Upper lobe of left lung (tissue), 6 donors: ENCODE results near the gene AFG3L2. TPM values are rescaled to one million over a fixed set of nuclear protein-coding genes. Genes with fewer than 3 reads are reported as not detected.

ENCODE experiments used
- ATAC-seq, 2 donors: fragments of 200-7000 bp; cut with Tn5 transposase; one replicate each; pipeline ENCODE4 v1.9.1; 2022; ENCODE audit warnings: mild to moderate bottlenecking in 2 of 2, moderate library complexity in 2 of 2; ENCODE audit not compliant: low FRiP score in 2 of 2
- DNase-seq, 2 donors: peaks; one replicate each; pipeline ENCODE4 v3.0.0-alpha.2; 2019 to 2020
- H3K27ac ChIP-seq, 4 donors: fragments of 200-600 bp; sonication (generic); one replicate each; pipeline ENCODE4 v1.5.1; 2016 to 2019
- H3K27me3 ChIP-seq, 4 donors: fragments of 200-600 bp; sonication (generic); one replicate each; pipeline ENCODE4 v1.5.1; 2017 to 2019
- H3K36me3 ChIP-seq, 4 donors: fragments of 200-600 bp; sonication (generic); one replicate each; pipeline ENCODE4 v1.5.1; 2016 to 2019
- H3K4me1 ChIP-seq, 4 donors: fragments of 200-600 bp; sonication (generic); one replicate each; pipeline ENCODE4 v1.5.1; 2018 to 2019
- H3K4me3 ChIP-seq, 4 donors: fragments of 200-600 bp; sonication (generic); one replicate each; pipeline ENCODE4 v1.5.1; 2017 to 2019; ENCODE audit warnings: mild to moderate bottlenecking in 2 of 4, moderate library complexity in 1 of 4
- H3K9me3 ChIP-seq, 4 donors: fragments of 200-600 bp; sonication (generic); one replicate each; pipeline ENCODE4 v1.5.1; 2018 to 2019
- EP300 ChIP-seq, 4 donors: sonication (generic); formaldehyde crosslinking; IDR thresholded peaks; one replicate each; pipeline ENCODE4 v1.5.1; 2017; ENCODE audit warnings: antibody characterized with exemption in 4 of 4, control low read depth in 2 of 4
- POLR2A ChIP-seq, 4 donors: fragments of 450-650 bp; IDR thresholded peaks; one replicate each; pipeline ENCODE4 v1.5.1; 2016 to 2017; ENCODE audit warnings: antibody characterized with exemption in 4 of 4, mild to moderate bottlenecking in 2 of 4
- POLR2AphosphoS5 ChIP-seq, 2 donors: sonication (generic); formaldehyde crosslinking; IDR thresholded peaks; one replicate each; pipeline ENCODE4 v1.5.1; 2017; ENCODE audit warnings: antibody characterized with exemption in 2 of 2
- WGBS, 2 donors: methylation state at CpG; one replicate each; pipeline ENCODE4 v1.1.5; 2017 to 2018; 5-methylcytosine and 5-hydroxymethylcytosine counted together
- total RNA-seq, 6 donors: library from RNA; depleted of rRNA in 4 of 6; stranded (reverse); fragments of >200 nt in 4 of 6; gene quantifications; one replicate each; pipeline versions ENCODE4 v1.1.0 to v1.2.1, GENCODE V29; 2016 to 2021
- TF ChIP-seq, protein P1 (sequence below), 6 experiments: fragments of 450-650 bp in 4 of 6; fragments of 200-600 bp in 2 of 6; sonication (generic) in 2 of 6; IDR thresholded peaks; one replicate each; pipeline ENCODE4 v1.5.1; 2016 to 2019; ENCODE audit warnings: antibody characterized with exemption in 6 of 6
- donor health status: DM: no; HTN: no; CAD: no; lungs with moderate emphysema.
- donor health status: DM: no; HTN: yes; CAD: no; lungs with severe emphysema.

Gene AFG3L2
- total RNA-seq, 6 donors from 2014 or later = 31.3 to 55.6 (median 38.3) TPM

DNA sequence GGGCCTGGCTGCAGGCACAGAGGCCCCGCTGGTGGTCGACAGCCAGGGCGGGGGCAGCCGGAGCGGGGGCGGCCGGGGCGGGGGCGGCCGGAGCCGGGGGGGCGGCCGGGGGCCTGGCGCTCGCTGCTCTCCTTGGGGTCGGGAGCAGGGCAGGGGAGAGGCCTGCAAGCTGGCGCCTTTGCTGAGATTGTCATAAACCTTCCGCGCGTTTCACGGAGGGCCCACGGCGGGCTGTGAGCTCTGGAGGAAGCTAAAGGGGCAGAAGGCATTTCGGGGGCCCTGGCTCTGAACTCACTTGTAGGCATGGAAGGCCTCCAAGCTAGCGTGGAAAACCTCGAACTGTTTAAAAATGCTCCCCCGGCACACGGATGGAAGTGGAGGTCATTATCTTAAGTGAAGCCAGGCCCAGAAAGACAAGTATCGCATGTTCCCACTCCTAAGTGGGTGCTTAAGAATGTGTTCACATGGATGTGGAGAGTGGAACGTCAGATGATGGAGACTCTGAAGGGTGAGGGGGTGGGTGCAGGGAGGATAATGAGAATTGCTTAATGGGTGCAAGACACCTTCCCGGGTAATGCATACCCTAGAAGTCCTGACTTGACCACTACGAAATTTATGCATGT, 31.3 kb upstream of the AFG3L2 start:
- Histone ChIP-seq H3K27me3 (no peaks in the 10 kb centered on the region), H3K27ac (peak overlapping the region; percentile 78 to 92 (median 82)), H3K4me1 (peaks cover 13 to 38% (median 20%) of the 10 kb centered on the region in 4 donors), H3K4me3 (peak overlapping the region; percentile 12 to 76 (median 65)), H3K9me3 (no peaks in the 10 kb centered on the region), H3K36me3 (no peaks in the 10 kb centered on the region)
- no peak for TF ChIP-seq POLR2AphosphoS5 (IDR thresholded peaks at IDR 0.05)
- TF ChIP-seq, protein P1, sequence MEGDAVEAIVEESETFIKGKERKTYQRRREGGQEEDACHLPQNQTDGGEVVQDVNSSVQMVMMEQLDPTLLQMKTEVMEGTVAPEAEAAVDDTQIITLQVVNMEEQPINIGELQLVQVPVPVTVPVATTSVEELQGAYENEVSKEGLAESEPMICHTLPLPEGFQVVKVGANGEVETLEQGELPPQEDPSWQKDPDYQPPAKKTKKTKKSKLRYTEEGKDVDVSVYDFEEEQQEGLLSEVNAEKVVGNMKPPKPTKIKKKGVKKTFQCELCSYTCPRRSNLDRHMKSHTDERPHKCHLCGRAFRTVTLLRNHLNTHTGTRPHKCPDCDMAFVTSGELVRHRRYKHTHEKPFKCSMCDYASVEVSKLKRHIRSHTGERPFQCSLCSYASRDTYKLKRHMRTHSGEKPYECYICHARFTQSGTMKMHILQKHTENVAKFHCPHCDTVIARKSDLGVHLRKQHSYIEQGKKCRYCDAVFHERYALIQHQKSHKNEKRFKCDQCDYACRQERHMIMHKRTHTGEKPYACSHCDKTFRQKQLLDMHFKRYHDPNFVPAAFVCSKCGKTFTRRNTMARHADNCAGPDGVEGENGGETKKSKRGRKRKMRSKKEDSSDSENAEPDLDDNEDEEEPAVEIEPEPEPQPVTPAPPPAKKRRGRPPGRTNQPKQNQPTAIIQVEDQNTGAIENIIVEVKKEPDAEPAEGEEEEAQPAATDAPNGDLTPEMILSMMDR (IDR thresholded peaks at IDR 0.05) = no peak
- no peak for TF ChIP-seq EP300 (IDR thresholded peaks at IDR 0.05)
- no peak for TF ChIP-seq POLR2A (IDR thresholded peaks at IDR 0.05)
- WGBS, 2 donors = 18 to 21% methylated on average over 13 to 17 of the region's 32 CpGs
- ATAC-seq (peak; percentile 6 to 13), DNase-seq (peak in 1 of 2 donors; percentile 36)

DNA sequence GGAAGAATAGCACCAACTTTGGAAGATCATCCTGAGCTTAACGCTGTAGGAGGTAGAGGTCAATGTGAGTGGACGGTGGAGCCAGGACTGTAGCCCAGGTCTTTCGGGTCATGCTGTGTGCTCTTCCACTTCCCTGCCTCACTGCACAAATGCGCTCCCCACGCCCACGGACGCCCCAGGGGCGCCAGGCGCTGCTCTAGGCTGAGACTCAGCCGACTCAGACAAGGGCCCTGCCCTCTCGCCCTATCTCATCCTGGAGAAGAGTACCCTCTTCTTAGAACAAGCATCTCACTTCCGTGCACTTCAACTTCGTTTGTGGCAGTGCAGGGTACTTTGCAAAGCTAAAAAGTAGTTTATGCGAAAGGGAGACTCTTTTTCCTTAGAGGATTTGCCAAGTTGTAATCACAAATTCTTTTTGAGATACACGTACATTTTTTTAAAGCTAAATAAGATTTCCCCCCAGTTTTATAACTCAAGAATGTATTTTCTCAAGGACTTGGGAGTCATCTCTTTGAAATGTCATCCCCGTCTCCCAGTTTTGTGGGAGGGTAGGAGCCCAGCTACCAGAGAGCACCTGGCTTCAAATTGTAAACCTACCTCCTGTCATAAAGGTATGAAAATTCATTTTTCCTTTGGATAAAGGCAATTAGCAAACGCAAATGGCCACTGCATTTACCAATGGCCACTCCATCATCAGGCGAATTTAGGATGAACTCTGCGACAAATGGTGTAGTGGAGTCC, 29.5 kb upstream of the AFG3L2 start:
- ATAC-seq = no peak

DNA sequence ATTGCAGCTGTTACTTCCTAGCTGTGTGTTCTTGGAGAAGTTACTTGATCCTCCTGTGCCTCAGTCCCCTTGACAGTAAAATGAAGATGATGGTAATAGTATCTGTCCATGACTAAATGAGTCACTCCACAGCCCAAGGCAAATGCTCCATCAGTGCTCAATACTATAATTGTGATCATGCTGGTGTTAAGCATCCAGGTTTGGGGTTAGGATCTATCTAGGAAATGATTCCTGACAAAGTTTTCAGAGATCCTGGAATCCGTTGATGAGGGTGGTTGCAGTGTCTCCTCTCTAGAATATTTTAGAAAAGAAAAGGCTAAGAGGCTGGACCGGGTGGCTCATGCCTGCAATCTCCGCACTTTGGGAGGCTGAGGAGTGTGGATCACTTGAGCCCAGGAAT, 28.0 kb upstream of the AFG3L2 start:
- TF ChIP-seq, protein P1 (IDR thresholded peaks at IDR 0.05) = no peak
- TF ChIP-seq POLR2A (IDR thresholded peaks at IDR 0.05) = no peak
- TF ChIP-seq EP300 (IDR thresholded peaks at IDR 0.05) = no peak
- H3K4me1 ChIP-seq = peaks cover 10 to 27% (median 17%) of the 10 kb centered on the region in 4 donors
- DNase-seq (no peak), ATAC-seq (no peak)
- H3K27me3 ChIP-seq = no peaks in the 10 kb centered on the region
- WGBS, 2 donors = 77 to 84% methylated on average over 3 of the region's 3 CpGs
- no peaks in the 10 kb centered on the region for H3K36me3 ChIP-seq
- H3K4me3 ChIP-seq = no peak overlapping the region
- H3K27ac ChIP-seq = no peak overlapping the region
- no peaks in the 10 kb centered on the region for H3K9me3 ChIP-seq

More for the DNA sequence above, 29.5 kb upstream of the AFG3L2 start:
- TF ChIP-seq POLR2A (IDR thresholded peaks at IDR 0.05) (no peak), EP300 (IDR thresholded peaks at IDR 0.05) (no peak), POLR2AphosphoS5 (IDR thresholded peaks at IDR 0.05) (no peak)
- TF ChIP-seq, protein P1 (IDR thresholded peaks at IDR 0.05) = no peak
- 59 to 70% methylated on average over 19 of the region's 19 CpGs for WGBS, 2 donors
- Histone ChIP-seq H3K4me3 (peak overlapping the region in 1 of 4 donors; percentile 56), H3K27me3 (no peaks in the 10 kb centered on the region), H3K36me3 (no peaks in the 10 kb centered on the region), H3K9me3 (no peaks in the 10 kb centered on the region), H3K27ac (no peak overlapping the region), H3K4me1 (peaks cover 13 to 38% (median 20%) of the 10 kb centered on the region in 4 donors)
- peak in 1 of 2 donors; percentile 65 for DNase-seq

DNA sequence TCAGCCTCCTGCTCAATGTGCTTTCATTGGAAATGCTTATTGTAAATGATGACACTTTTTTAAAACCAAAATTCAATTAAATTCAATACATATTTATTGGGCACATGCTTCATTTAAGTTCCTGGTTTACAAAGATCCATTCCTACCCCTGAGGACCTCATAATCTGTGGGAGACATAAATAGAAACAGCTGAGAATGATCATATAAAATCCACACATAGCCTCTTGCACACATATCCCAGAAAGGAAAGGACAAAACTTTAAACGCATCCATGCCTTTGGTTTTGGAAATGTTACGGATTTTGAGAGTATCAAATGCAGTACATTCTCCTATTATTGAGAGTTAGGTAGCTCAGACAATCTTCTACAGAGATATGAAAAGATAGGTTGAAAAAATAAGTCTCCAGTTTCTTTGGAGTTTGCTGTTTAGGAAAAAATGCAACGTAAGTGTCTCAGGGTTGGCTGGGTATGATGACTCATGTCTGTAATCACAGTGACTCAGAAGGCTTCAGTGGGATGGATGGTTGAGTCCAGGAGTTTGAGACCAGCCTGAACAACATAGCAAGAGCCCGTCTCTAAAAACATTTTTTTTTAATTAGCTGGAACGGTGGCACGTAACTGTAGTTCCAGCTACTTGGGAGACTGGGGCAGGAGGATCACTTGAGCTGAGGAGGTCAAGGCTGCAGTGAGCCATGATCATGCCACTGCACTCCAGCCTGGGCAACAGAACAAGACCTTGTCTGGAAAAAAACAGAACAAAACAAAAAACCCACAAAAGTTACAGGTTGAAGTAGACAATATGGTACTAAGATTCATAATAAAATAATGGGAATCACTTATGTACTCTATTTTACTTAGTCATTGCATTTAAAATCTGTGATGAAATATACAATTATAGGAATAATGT, 26.8 kb upstream of the AFG3L2 start:
- H3K4me3 ChIP-seq = no peak overlapping the region
- DNase-seq (no peak), ATAC-seq (peak in 1 of 2 donors; percentile 28)
- 73 to 85% methylated on average over 6 of the region's 6 CpGs for WGBS, 2 donors
- H3K4me1 ChIP-seq = peaks cover 10 to 25% (median 12%) of the 10 kb centered on the region in 4 donors
- no peak overlapping the region for H3K27ac ChIP-seq
- H3K27me3 ChIP-seq = no peaks in the 10 kb centered on the region
- TF ChIP-seq, protein P1 (IDR thresholded peaks at IDR 0.05) = no peak
- TF ChIP-seq POLR2A (IDR thresholded peaks at IDR 0.05) = no peak
- no peak for TF ChIP-seq POLR2AphosphoS5 (IDR thresholded peaks at IDR 0.05)
- no peaks in the 10 kb centered on the region for H3K36me3 ChIP-seq
- H3K9me3 ChIP-seq = no peaks in the 10 kb centered on the region
